ENCODE measurements around the gene PALD1.
A peak's percentile ranks its signal among the peaks of the same experiment; 100 is the strongest.

DNA sequence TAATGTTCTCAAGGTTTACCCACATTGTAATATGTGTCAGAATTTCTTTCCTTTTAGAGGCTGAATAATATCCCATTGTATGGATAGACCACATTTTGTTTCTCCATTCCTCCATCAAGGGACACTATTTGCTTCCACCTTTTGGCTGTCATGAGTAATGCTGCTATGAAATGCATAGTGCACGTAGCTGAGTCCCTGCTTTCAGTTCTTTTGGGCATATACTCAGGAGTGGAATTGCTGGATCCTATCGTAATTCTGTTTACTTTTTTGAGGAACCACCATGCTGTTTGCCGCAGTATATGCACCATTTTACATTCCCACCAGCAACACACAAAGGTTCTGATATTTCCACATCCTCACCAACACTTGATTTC is 64.0 kb downstream of the PALD1 start:
- no peak for TF ChIP-seq EP300 (IDR thresholded peaks at IDR 0.05)
- TF ChIP-seq, protein P1, sequence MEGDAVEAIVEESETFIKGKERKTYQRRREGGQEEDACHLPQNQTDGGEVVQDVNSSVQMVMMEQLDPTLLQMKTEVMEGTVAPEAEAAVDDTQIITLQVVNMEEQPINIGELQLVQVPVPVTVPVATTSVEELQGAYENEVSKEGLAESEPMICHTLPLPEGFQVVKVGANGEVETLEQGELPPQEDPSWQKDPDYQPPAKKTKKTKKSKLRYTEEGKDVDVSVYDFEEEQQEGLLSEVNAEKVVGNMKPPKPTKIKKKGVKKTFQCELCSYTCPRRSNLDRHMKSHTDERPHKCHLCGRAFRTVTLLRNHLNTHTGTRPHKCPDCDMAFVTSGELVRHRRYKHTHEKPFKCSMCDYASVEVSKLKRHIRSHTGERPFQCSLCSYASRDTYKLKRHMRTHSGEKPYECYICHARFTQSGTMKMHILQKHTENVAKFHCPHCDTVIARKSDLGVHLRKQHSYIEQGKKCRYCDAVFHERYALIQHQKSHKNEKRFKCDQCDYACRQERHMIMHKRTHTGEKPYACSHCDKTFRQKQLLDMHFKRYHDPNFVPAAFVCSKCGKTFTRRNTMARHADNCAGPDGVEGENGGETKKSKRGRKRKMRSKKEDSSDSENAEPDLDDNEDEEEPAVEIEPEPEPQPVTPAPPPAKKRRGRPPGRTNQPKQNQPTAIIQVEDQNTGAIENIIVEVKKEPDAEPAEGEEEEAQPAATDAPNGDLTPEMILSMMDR (IDR thresholded peaks at IDR 0.05): peak in 1 of 6 experiments; percentile 20

Measured in upper lobe of left lung (tissue), 4 donors.